HL-60 (cell line): Measurements from ENCODE around the gene ANKS1B.

ENCODE experiments used
- SPI1 ChIP-seq: IDR thresholded peaks from 2 replicates; pipeline ENCODE4 v1.6.1; 2012; ENCODE audit warnings: low read depth, mild to moderate bottlenecking, borderline replicate concordance
- TF ChIP-seq, protein P1 (sequence below): IDR thresholded peaks from one replicate; pipeline ENCODE4 v1.5.1; 2011; ENCODE audit warnings: low read length, control low read depth, inconsistent platforms; ENCODE audit not compliant: insufficient read depth

DNA sequence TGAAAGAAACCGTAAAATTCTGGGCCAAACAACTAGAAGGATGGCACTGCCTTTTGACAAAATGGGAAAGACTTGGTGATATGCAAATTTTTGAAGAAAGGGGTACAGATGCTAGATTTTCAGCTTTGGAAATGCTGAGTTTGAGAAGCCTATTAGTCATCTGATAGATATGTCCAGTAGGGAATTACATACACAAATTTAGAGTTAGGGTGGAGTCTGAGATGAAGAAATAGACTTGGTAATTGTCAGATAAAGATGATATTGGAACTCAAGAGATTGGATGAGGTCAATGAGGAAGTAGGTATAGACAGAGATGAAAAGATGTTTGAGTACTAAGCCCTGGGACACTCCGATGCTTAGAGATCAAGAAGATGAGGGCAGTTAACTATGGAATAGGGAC is 184.1 kb downstream of the ANKS1B start:
- TF ChIP-seq, protein P1, sequence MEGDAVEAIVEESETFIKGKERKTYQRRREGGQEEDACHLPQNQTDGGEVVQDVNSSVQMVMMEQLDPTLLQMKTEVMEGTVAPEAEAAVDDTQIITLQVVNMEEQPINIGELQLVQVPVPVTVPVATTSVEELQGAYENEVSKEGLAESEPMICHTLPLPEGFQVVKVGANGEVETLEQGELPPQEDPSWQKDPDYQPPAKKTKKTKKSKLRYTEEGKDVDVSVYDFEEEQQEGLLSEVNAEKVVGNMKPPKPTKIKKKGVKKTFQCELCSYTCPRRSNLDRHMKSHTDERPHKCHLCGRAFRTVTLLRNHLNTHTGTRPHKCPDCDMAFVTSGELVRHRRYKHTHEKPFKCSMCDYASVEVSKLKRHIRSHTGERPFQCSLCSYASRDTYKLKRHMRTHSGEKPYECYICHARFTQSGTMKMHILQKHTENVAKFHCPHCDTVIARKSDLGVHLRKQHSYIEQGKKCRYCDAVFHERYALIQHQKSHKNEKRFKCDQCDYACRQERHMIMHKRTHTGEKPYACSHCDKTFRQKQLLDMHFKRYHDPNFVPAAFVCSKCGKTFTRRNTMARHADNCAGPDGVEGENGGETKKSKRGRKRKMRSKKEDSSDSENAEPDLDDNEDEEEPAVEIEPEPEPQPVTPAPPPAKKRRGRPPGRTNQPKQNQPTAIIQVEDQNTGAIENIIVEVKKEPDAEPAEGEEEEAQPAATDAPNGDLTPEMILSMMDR, result no peak
- no peak for TF ChIP-seq SPI1
